SH-SY5Y (cell line): ENCODE results near the gene SUPT20H.

Experiments used
- GATA2 ChIP-seq: IDR thresholded peaks from 2 replicates; pipeline ENCODE4 v1.6.1; 2011; ENCODE audit warnings: mild to moderate bottlenecking, low read depth, low read length
- GATA3 ChIP-seq: IDR thresholded peaks from 2 replicates; pipeline ENCODE4 v1.6.1; 2011; ENCODE audit warnings: low read depth, mild to moderate bottlenecking, low read length, moderate library complexity

GRCh38 chr13:36966404-36966803 lies 93.1 kb downstream of the SUPT20H start:
- TF ChIP-seq GATA2 = no peak
- no peak for TF ChIP-seq GATA3
